SK-N-MC (cell line): Measurements from ENCODE around the gene DDX49.

Experiments
- DNase-seq: peaks from one replicate; pipeline ENCODE4 v3.0.0-alpha.2; 2011; ENCODE audit warnings: low read depth, low spot score
- H3K27ac ChIP-seq: fragments of 200-600 bp; sonication (generic); 2 replicates; pipeline ENCODE4 v1.5.1; 2016; ENCODE audit warnings: mixed run types
- H3K36me3 ChIP-seq: fragments of 200-600 bp; sonication (generic); 2 replicates; pipeline ENCODE4 v1.6.1; 2017; ENCODE audit warnings: antibody characterized with exemption, low read length, mixed read lengths; ENCODE audit not compliant: insufficient read depth
- H3K4me3 ChIP-seq: fragments of 200-600 bp; sonication (generic); 2 replicates; pipeline ENCODE4 v1.5.1; 2016
- H3K9ac ChIP-seq: fragments of 200-600 bp; sonication (generic); 2 replicates; pipeline ENCODE4 v1.8.0; 2017; ENCODE audit warnings: mixed run types, mixed read lengths; ENCODE audit not compliant: insufficient read length
- H3K9me3 ChIP-seq: fragments of 200-600 bp; sonication (generic); 2 replicates; pipeline ENCODE4 v1.6.1; 2017; ENCODE audit warnings: low read depth, mild to moderate bottlenecking, antibody characterized with exemption, low read length, moderate library complexity, mixed read lengths
- EZH2 ChIP-seq: fragments of 200-600 bp; sonication (generic); IDR thresholded peaks from one replicate; pipeline ENCODE4 v1.6.1; 2017; ENCODE audit warnings: antibody characterized with exemption
- FOXP2 ChIP-seq: optimal IDR thresholded peaks from 2 replicates; pipeline ENCODE3; 2011; ENCODE audit warnings: mild to moderate bottlenecking, moderate library complexity; ENCODE audit not compliant: insufficient read depth; ENCODE audit errors: extremely low read length, control extremely low read depth
- POLR2AphosphoS5 ChIP-seq: IDR thresholded peaks from 2 replicates; pipeline ENCODE4 v1.6.1; 2012; ENCODE audit warnings: mild to moderate bottlenecking, low read depth, low read length, borderline replicate concordance

Gene DDX49

GRCh38 chr19:18905058-18905456 is 14.5 kb upstream of the DDX49 start:
- DNase-seq, result no peak
- TF ChIP-seq POLR2AphosphoS5, result no peak; the same call in 1 of the 2 replicates
- TF ChIP-seq FOXP2, result no peak
- no peak for TF ChIP-seq EZH2
- no peak overlapping the region for H3K27ac ChIP-seq
- H3K36me3 ChIP-seq, result peaks cover 4% of the 10 kb centered on the region; the same call in 1 of the 2 replicates
- no peaks in the 10 kb centered on the region for H3K9me3 ChIP-seq
- no peak overlapping the region for H3K9ac ChIP-seq
- H3K4me3 ChIP-seq, result no peak overlapping the region

- Histone ChIP-seq H3K36me3 (peaks cover 4% of the 10 kb centered on the region; the same call in 1 of the 2 replicates), H3K9ac (no peak overlapping the region), H3K4me3 (no peak overlapping the region), H3K9me3 (no peaks in the 10 kb centered on the region), H3K27ac (no peak overlapping the region)
- no peak for TF ChIP-seq POLR2AphosphoS5
- no peak for TF ChIP-seq EZH2
- no peak for TF ChIP-seq FOXP2
- no peak for DNase-seq
These were observed 13.8 kb upstream of the DDX49 start for GRCh38 chr19:18905513-18906236.

DNA sequence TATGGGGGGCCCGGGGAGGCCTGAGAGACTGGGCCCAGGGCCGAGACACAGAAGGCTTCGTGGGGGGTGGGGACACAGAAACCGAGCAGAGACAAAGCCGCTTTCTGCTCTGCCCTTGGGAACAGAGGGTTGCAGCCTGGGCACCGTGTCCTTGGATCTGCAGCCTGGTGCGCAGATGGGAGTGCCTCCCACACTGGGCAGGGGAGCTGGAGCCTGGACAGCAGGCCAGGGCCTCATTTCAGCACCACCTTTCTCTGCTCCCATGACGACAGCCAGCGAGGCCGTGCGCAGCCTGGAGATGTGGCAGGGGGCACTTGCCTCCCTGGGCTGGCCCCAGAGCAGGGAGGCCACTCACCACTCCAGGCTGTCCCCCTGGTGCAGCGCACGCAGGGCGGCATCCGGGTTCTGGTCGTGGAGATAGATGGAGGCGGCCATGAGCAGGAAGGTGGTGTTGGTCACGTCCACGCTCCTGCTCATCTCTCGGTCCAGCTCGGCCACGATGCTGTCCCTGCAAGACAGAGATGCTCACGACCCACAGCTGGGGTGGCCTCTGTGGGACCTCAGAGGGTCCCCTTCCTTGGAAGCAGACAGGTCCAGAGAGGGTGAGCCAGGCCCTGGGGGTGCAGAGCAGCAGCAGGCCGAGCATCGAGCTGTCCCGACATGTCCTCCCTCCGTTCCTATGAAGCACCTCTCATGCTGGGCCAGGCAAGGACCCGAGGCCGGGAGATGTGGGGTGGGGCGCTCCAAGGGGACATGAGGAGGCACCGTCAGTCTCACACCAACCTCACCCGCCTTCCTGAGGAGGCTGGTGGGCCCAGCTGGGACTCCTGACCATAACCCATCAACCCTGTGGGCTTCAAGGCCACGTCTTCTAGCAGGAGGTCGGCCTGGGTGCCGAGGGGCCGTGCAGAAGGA is 12.7 kb upstream of the DDX49 start:
- H3K9ac ChIP-seq, result no peak overlapping the region
- TF ChIP-seq POLR2AphosphoS5, result no peak
- no peak for TF ChIP-seq FOXP2
- TF ChIP-seq EZH2, result no peak

DNA sequence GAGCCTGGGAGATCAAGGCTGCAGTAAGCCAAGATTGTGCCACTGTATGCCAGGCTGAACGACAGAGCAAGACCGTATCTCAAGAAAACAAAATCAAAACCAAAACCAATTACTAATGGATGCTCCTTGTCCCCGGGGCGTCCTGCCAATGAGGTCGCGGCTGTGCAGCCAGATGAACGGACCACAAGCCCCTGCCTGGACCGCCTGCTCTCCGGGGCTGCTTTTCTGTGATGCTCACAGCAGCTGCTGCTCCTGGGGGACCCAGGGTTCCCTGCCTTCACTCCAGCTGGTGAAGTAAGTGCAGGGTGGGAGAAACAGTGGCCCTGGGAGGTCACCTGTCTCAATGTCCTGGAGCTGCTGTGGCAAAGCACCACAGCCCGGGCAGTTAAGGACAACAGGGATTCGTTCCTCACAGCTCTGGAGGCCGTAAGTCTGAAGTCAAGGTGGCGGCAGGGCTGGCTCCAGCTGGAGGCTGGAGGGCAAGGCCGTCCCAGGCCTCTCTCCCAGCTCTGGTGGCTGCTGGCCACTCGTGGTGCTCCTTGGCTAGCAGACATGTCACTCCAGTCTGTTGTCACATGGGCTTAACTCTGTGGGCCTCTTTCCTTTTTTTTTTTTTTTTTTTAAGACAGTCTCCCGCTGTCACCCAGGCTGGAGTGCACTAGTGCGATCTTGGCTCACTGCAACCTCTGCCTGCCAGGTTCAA is 10.4 kb upstream of the DDX49 start:
- Histone ChIP-seq H3K9me3 (no peaks in the 10 kb centered on the region), H3K36me3 (no peaks in the 10 kb centered on the region; the same call in 1 of the 2 replicates), H3K4me3 (no peak overlapping the region), H3K9ac (no peak overlapping the region), H3K27ac (no peak overlapping the region)
- TF ChIP-seq EZH2 (no peak), FOXP2 (no peak), POLR2AphosphoS5 (no peak)
- no peak for DNase-seq

More for the DNA sequence above, 12.7 kb upstream of the DDX49 start:
- H3K36me3 ChIP-seq, result no peaks in the 10 kb centered on the region
- no peak overlapping the region for H3K27ac ChIP-seq
- H3K9me3 ChIP-seq, result no peaks in the 10 kb centered on the region
- DNase-seq, result no peak
- H3K4me3 ChIP-seq, result no peak overlapping the region

GRCh38 chr19:18910010-18910409 is 9.5 kb upstream of the DDX49 start:
- H3K27ac ChIP-seq, result no peak overlapping the region
- TF ChIP-seq EZH2, result no peak
- TF ChIP-seq FOXP2, result no peak
- no peak for TF ChIP-seq POLR2AphosphoS5
- H3K36me3 ChIP-seq, result no peaks in the 10 kb centered on the region; the same call in 1 of the 2 replicates
- no peak overlapping the region for H3K4me3 ChIP-seq
- no peak for DNase-seq
- no peak overlapping the region for H3K9ac ChIP-seq
- no peaks in the 10 kb centered on the region for H3K9me3 ChIP-seq

GRCh38 chr19:18910801-18911436 is 8.6 kb upstream of the DDX49 start:
- Histone ChIP-seq H3K9ac (no peak overlapping the region), H3K36me3 (no peaks in the 10 kb centered on the region; the same call in 1 of the 2 replicates), H3K4me3 (no peak overlapping the region), H3K27ac (no peak overlapping the region), H3K9me3 (no peaks in the 10 kb centered on the region)
- no peak for TF ChIP-seq POLR2AphosphoS5
- TF ChIP-seq FOXP2, result no peak
- TF ChIP-seq EZH2, result no peak
- DNase-seq, result no peak

DNA sequence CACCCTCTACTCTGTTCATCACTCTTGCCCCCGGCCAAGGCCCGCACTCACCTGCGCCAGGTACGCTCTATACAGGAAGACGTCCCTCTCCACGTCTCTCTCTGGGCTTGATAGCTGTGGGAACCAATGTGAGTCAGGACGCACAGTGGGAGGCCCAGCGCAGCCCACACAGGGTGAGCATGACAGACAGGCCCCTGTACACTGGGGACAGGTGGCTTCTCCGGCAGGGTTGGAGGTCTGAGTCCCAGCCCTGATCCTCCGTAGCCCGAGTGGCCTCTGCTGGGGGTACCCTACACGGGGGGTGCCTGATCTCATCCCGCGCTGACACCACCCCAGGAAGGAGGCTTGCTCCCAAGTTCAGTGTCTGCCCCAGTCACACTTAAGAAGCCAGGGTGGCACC is 6.6 kb upstream of the DDX49 start:
- H3K9ac ChIP-seq, result no peak overlapping the region

More for the DNA sequence above, 6.6 kb upstream of the DDX49 start:
- no peak for TF ChIP-seq FOXP2
- Histone ChIP-seq H3K9me3 (no peaks in the 10 kb centered on the region), H3K36me3 (no peaks in the 10 kb centered on the region; the same call in 1 of the 2 replicates), H3K4me3 (no peak overlapping the region), H3K27ac (no peak overlapping the region)
- no peak for DNase-seq
